NCI-H1417 (cell line): Measurements from ENCODE around the gene TAF4B.
A peak's percentile ranks its signal among the peaks of the same experiment; 100 is the strongest.
"Not testable (repeated sequence)": the region's sequence is repeated elsewhere in the genome, so short reads cannot be mapped to it uniquely, and the experiment has no call there.

Experiments used
- DNase-seq, 3 experiments: peaks; one replicate each; lab custom pipeline; 2025; lab: John Stamatoyannopoulos, UW

Gene TAF4B

DNA sequence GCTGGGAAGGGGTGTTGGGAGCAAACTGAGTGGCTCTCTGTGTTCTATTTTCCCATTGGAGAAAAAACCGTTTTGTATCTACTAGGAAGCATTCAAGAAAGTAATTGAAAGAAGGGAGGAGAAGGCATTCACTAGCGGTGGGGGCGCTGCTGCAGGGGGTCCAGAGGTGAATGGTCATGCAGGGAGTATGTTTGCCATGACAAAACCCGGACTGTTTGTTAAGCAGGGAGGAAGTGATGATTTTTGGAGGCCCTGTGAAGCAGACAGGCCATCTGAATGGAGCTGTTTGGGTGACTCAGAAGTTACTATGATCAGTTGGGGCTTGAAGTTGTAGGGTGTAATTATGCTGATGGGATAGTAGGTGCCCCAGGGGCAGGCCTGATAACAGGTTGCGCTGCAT, 7.0 kb downstream of the TAF4B start:
- peak in 1 of 3 experiments; percentile 35 for DNase-seq

- not testable (repeated sequence) for DNase-seq
These were observed 11.1 kb downstream of the TAF4B start for GRCh38 chr18:26237363-26237762.

- DNase-seq: not testable (repeated sequence)
These were observed 12.5 kb downstream of the TAF4B start for GRCh38 chr18:26238718-26239117.

DNA sequence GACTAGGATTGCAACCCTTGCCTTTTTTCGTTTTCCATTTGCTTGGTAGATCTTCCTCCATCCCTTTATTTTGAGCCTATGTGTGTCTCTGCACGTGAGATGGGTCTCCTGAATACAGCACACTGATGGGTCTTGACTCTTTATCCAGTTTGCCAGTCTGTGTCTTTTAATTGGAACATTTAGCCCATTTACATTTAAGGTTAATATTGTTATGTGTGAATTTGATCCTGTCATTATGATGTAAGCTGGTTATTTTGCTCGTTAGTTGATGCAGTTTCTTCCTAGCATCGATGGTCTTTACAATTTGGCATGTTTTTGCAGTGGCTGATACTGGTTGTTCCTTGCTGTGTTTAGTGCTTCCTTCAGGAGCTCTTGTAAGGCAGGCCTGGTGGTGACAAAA, 16.1 kb downstream of the TAF4B start:
- DNase-seq: not testable (repeated sequence)

GRCh38 chr18:26245434-26245833, 19.2 kb downstream of the TAF4B start:
- DNase-seq: not testable (repeated sequence)

DNA sequence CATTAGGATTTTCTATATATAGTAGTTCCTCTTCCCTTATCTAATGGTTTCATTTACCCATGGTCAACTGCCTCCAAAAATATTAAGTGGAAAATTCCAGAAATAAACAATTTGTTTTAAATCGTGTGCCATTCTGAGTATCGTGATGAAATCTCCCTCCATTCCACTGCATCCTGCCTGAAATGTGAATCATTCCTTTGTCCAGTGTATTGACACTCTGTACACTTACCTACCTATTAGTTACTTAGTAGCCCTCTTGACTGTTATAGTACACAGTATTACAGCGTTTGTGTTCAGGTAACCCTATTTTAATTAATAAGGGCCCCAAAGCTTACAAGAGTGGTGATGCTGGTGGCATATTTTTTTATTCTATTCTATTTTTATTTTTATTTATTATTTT, 26.2 kb downstream of the TAF4B start:
- DNase-seq: no peak

DNA sequence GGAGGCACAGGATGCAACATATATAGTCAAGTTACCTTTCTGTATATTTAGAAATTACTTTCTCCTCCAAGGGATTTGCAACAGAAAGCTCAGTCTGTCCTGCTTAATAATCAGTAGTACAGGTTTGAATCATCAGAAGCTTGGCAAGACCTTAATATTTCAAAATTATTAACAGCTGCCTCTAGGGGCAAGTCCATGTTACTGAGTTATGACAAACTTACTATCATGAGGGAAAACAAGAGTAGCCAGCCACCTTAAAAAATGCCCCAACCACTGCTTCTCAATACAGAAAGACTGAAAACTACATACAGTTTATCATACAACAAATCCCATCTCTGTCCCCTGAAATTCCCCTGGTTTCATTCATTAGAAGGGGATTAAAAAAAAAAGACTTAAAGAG, 28.6 kb downstream of the TAF4B start:
- not testable (repeated sequence) for DNase-seq

- DNase-seq: no peak
These were observed 29.7 kb downstream of the TAF4B start for GRCh38 chr18:26255695-26256622.

GRCh38 chr18:26258711-26259110, 32.5 kb downstream of the TAF4B start:
- no peak for DNase-seq

GRCh38 chr18:26259416-26259815, 33.2 kb downstream of the TAF4B start:
- DNase-seq: not testable (repeated sequence)

- DNase-seq: no peak
These were observed 35.9 kb downstream of the TAF4B start for GRCh38 chr18:26262156-26262555.

DNA sequence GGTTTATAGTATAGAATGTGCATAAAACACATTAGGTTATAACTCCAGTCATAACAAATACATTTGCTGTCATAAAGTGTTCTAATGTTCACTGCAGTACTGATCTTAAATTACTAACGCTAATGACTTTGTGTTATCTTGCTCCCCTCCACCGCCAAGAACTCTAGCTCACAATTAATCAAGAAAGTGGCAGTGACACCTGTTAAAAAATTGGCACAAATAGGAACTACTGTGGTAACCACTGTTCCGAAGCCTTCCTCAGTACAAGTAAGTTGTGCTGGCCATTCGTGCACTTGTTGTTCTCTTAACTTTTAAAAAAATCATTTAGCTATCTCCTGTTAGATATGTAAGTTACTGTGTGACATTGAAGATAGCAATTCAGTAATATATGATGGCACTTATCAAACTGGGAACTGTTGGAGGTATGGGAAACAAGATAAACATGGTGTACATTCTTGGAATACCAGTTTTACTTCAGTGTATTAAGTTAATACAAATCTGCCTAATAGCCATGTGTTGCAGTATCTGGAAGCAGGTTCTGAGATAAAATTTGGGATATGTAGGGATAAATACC, 41.2 kb downstream of the TAF4B start:
- no peak for DNase-seq

DNA sequence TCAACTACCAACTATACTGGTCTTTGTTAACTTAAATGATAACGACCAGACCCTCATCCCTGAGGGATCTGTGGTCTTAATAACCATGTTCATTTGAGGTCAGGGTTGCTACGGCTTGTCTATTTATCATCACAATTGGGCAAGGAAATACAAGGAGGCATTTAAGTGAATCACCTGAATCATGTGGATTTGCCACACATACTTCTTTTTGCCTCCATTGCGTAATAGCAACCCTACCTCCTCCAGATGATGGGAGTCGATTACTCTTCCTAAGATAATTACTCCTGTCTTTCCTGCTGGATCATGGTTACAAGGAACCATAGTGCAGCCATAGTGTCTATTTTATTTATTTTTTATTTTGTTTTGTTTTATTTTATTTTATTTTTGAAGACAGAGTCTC, 42.2 kb downstream of the TAF4B start:
- DNase-seq: no peak

- DNase-seq: no peak
These were observed 45.8 kb downstream of the TAF4B start for GRCh38 chr18:26271917-26272549.

GRCh38 chr18:26277374-26277773, 51.1 kb downstream of the TAF4B start:
- DNase-seq: no peak

DNA sequence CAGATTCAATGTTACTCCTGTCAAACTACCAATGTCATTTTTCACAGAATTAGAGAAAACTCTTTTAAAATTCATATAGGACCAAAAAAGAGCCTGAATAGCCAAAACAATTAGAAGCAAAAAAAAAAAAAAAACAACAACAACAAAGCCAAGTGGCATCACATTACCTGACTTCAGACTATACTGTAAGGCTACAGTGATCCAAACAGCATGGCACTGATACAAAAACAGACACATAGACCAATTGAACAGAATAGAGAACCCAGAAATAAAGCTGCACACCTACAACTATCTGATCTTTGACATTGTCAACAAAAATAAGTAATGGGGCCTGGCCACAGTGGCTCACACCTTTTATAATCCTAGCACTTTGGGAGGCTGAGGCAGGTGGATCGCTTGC, 53.2 kb downstream of the TAF4B start:
- DNase-seq: no peak

GRCh38 chr18:26286008-26286407, 59.8 kb downstream of the TAF4B start:
- no peak for DNase-seq

GRCh38 chr18:26287644-26288043, 61.4 kb downstream of the TAF4B start:
- no peak for DNase-seq

GRCh38 chr18:26290385-26290784, 64.1 kb downstream of the TAF4B start:
- no peak for DNase-seq

DNA sequence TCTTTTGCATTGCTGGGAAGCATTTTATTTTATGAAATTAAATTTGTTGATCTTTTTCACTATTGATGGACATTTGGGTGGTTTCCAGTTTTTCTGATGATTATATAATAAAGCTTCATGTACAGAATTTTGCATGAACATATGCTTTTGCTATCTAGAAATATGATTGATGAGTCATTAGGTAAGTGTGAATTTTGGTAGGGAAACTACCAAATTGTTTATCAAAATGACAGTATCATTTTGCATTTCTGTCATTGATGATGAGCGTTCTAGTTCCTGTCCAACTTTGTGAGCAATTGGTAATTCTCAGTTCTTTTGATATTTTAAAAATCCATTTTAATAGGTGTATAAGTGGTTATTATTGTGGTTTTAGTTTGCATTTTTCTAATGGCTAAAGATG, 67.7 kb downstream of the TAF4B start:
- DNase-seq: no peak

GRCh38 chr18:26298107-26298506, 71.9 kb downstream of the TAF4B start:
- no peak for DNase-seq

DNA sequence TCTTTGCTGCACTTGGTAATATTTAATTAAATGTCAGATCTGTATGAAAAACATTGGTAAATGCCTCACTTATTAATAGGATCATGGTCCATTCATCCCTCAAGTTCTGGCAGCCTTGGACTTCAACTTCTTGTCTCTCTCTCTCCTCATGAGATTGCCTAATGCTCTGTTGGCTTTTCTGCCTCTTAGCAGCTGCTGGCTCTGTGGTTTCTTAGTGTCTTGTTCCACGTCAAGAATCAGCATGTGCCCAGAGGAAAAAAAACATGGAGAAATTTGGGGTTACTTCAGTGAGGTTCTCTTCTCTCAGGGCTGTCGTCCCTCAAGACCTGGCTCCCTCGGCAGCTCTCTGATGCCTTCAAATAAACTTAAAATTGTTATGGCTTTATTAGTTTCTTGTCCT, 75.4 kb downstream of the TAF4B start:
- DNase-seq: no peak

DNA sequence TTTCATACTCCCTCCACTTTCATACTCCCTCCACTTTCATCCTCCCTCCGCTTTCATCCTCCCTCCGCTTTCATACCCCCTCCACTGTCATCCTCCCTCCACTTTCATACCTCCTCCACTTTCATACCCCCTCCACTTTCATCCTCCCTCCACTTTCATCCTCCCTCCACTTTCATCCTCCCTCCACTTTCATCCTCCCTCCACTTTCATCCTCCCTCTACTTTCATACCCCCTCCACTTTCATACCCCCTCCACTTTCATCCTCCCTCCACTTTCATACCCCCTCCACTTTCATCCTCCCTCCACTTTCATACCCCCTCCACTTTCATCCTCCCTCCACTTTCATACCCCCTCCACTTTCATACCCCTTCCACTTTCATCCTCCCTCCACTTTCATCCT, 77.0 kb downstream of the TAF4B start:
- not testable (repeated sequence) for DNase-seq
